Trophoblast cell (in vitro differentiated cells and primary cell): ENCODE results near the gene C3orf52.
A peak's percentile ranks its signal among the peaks of the same experiment; 100 is the strongest.

ENCODE experiments used
- DNase-seq, 2 donors: peaks; one replicate each; pipeline ENCODE4 v3.0.0-alpha.2; 2016
- H2AFZ ChIP-seq: 2 replicates; pipeline ENCODE4 v1.6.1; 2013; ENCODE audit warnings: low read length, moderate library complexity, mild to moderate bottlenecking; ENCODE audit not compliant: insufficient read depth, poor library complexity
- H2AK5ac ChIP-seq: 2 replicates; pipeline ENCODE4 v1.6.1; 2013; ENCODE audit warnings: mild to moderate bottlenecking, low read length
- H2BK120ac ChIP-seq: 2 replicates; pipeline ENCODE4 v1.6.1; 2013; ENCODE audit warnings: low read length, mild to moderate bottlenecking, moderate library complexity; ENCODE audit not compliant: insufficient read depth, poor library complexity
- H2BK12ac ChIP-seq: 2 replicates; pipeline ENCODE4 v1.6.1; 2013; ENCODE audit warnings: mild to moderate bottlenecking, low read length, moderate library complexity
- H2BK5ac ChIP-seq: 2 replicates; pipeline ENCODE4 v1.6.1; 2013; ENCODE audit warnings: low read length, low read depth, moderate library complexity, mild to moderate bottlenecking; ENCODE audit not compliant: poor library complexity
- H3K14ac ChIP-seq: 2 replicates; pipeline ENCODE4 v1.6.1; 2013; ENCODE audit warnings: mild to moderate bottlenecking, low read length
- H3K18ac ChIP-seq: 2 replicates; pipeline ENCODE4 v1.6.1; 2013; ENCODE audit warnings: mild to moderate bottlenecking, low read length
- H3K23ac ChIP-seq: 2 replicates; pipeline ENCODE4 v1.6.1; 2013; ENCODE audit warnings: low read length
- H3K27ac ChIP-seq: 2 replicates; pipeline ENCODE4 v1.5.1; 2013; ENCODE audit warnings: low read depth, mild to moderate bottlenecking, inconsistent platforms, low read length, moderate library complexity
- H3K27me3 ChIP-seq: 2 replicates; pipeline ENCODE4 v1.6.1; 2013; ENCODE audit warnings: inconsistent platforms, mild to moderate bottlenecking, low read length, moderate library complexity; ENCODE audit not compliant: insufficient read depth
- H3K36me3 ChIP-seq, 2 experiments: 1 replicate in 1 of 2; 2 replicates in 1 of 2; pipeline ENCODE4 v1.6.1; 2013; ENCODE audit warnings: low read length in 2 of 2, mild to moderate bottlenecking in 2 of 2, moderate library complexity in 1 of 2; ENCODE audit not compliant: insufficient read depth in 2 of 2, control insufficient read depth in 1 of 2
- H3K4ac ChIP-seq: 2 replicates; pipeline ENCODE4 v1.6.1; 2013; ENCODE audit warnings: low read depth, mild to moderate bottlenecking, low read length, moderate library complexity
- H3K4me1 ChIP-seq, 2 experiments: 1 replicate in 1 of 2; 2 replicates in 1 of 2; pipeline ENCODE4 v1.6.1; 2013; ENCODE audit warnings: low read length in 2 of 2, mild to moderate bottlenecking in 2 of 2, moderate library complexity in 1 of 2; ENCODE audit not compliant: insufficient read depth in 2 of 2, control insufficient read depth in 1 of 2
- H3K4me2 ChIP-seq: 2 replicates; pipeline ENCODE4 v1.6.1; 2013; ENCODE audit warnings: inconsistent platforms, mild to moderate bottlenecking, low read length, moderate library complexity
- H3K4me3 ChIP-seq: 2 replicates; pipeline ENCODE4 v1.5.1; 2013; ENCODE audit warnings: mild to moderate bottlenecking, low read depth, low read length, inconsistent platforms
- H3K79me1 ChIP-seq: one replicate; pipeline ENCODE4 v1.6.1; 2013; ENCODE audit warnings: low read length
- H3K79me2 ChIP-seq: 2 replicates; pipeline ENCODE4 v1.6.1; 2013; ENCODE audit warnings: low read length, mild to moderate bottlenecking; ENCODE audit not compliant: control insufficient read depth, insufficient read depth, poor library complexity
- H3K9ac ChIP-seq: 2 replicates; pipeline ENCODE4 v1.6.1; 2013; ENCODE audit warnings: mild to moderate bottlenecking, low read length
- H3K9me3 ChIP-seq: 2 replicates; pipeline ENCODE4 v1.6.1; 2013; ENCODE audit warnings: low read depth, mild to moderate bottlenecking, control low read depth, inconsistent platforms, low read length; ENCODE audit not compliant: insufficient read depth
- H4K12ac ChIP-seq: 2 replicates; pipeline ENCODE4 v1.6.1; 2013; ENCODE audit warnings: low read depth, mild to moderate bottlenecking, low read length, moderate library complexity
- H4K8ac ChIP-seq: 2 replicates; pipeline ENCODE4 v1.6.1; 2013; ENCODE audit warnings: low read depth, mild to moderate bottlenecking, low read length, moderate library complexity
- H4K91ac ChIP-seq: one replicate; pipeline ENCODE4 v1.6.1; 2013; ENCODE audit warnings: low read depth, mild to moderate bottlenecking, low read length, moderate library complexity
- WGBS: extraction: QIAGEN DNeasy Blood & Tissue Kit; methylation state at CpG from one replicate; pipeline ENCODE4 v1.1.7; 2013; ENCODE audit warnings: missing lambda C conversion rate; ENCODE audit not compliant: insufficient read length, insufficient coverage; ENCODE audit errors: extremely low coverage; 5-methylcytosine and 5-hydroxymethylcytosine counted together

Gene C3orf52

DNA sequence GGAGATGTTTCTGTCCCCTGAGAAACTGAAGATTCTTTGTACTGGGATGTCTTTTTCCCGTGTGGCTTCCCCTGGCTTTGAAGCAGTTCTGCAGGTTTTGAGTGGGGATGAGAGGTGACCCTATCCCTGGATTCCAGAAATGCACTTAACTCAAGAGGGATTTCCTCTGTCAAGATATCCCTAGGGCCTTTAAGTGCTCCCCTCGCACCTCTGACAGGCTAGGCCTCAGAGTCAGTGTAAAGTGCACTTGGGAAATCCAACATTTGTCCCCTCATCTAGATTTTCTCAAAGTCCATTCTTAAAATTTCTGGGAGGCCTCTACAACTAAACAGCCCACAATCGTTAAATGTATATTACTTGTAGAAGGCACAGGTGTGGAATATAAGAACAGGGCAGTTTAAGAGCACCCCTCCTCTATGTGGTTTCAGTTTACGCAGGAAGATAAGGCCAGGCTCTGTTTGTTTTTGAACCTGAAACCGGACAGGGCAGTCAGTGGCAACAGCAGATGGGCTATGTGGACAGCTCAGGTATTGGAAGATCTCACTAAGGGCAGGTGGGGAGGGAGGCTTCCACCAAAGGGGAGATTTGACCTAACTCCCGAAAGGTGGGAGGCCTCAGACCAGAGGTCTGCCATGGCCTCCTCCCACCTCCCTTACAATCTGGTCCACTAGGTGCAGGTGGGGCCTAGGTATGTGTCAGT, 4.8 kb downstream of the C3orf52 start:
- Histone ChIP-seq H3K4me1 (peaks cover 26 to 31% of the 10 kb centered on the region in 2 experiments), H3K4me2 (peak overlapping the region; percentile 34), H3K4me3 (no peak overlapping the region), H3K79me1 (peaks cover 2% of the 10 kb centered on the region), H3K18ac (peak overlapping the region; percentile 40), H2BK12ac (no peak overlapping the region), H3K23ac (no peak overlapping the region), H3K9me3 (no peaks in the 10 kb centered on the region), H4K12ac (no peak overlapping the region), H3K79me2 (no peaks in the 10 kb centered on the region), H2BK120ac (no peak overlapping the region), H3K36me3 (no peaks in the 10 kb centered on the region), H2AK5ac (peak overlapping the region; percentile 59), H2BK5ac (no peak overlapping the region), H2AFZ (no peak overlapping the region), H3K9ac (no peak overlapping the region), H3K27ac (peak overlapping the region; percentile 32), H3K4ac (no peak overlapping the region), H4K8ac (no peak overlapping the region), H4K91ac (peak overlapping the region; percentile 11), H3K27me3 (no peaks in the 10 kb centered on the region), H3K14ac (peak overlapping the region; percentile 20)
- DNase-seq, result peak in 1 of 2 donors; percentile 23
- no CpG with 5 or more reads among the region's 6 CpGs for WGBS

DNA sequence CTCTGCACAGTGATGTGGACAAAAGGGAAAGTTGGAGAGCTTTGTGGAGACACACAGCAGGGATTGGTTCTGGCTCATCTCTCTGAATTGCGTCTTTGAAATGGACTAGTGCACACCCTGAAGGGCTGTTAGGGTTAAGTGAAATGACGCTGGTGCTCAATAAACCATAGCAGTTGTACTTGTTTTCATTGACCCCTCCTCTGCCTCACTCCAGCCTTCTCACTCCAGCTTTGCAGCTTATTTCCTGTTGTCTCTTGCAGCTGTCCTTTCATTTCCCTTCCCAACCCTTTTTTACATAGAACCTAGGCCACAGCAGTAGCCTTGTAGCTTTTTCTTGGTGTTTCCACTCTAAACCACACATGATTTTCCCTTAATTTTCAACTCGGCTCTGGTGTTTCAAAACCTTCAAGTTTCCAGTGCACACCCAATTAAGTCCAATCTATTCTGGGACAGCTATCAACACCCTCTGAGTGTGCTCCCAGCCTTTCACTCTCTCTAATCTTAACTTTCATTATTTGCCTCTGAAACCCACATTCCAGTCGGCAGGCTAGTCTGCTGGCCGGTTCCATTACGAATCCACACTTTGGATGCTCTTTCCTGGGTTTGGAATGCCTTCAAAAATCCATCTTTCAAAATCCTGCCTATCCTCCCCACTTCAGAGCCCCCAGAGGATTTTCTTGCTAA, 6.4 kb downstream of the C3orf52 start:
- no CpG with 5 or more reads among the region's 6 CpGs for WGBS
- no peaks in the 10 kb centered on the region for H3K79me1 ChIP-seq
- no peak overlapping the region for H3K4me2 ChIP-seq

GRCh38 chr3:112093180-112093522, 7.0 kb downstream of the C3orf52 start:
- Histone ChIP-seq H3K4me3 (no peak overlapping the region), H4K12ac (no peak overlapping the region), H2AFZ (no peak overlapping the region), H3K18ac (no peak overlapping the region), H3K36me3 (no peaks in the 10 kb centered on the region), H4K91ac (no peak overlapping the region), H2BK12ac (no peak overlapping the region), H3K14ac (no peak overlapping the region), H3K4ac (no peak overlapping the region), H3K9ac (no peak overlapping the region), H3K79me2 (no peaks in the 10 kb centered on the region), H3K4me2 (no peak overlapping the region), H4K8ac (no peak overlapping the region), H3K9me3 (no peaks in the 10 kb centered on the region), H3K79me1 (no peaks in the 10 kb centered on the region), H2AK5ac (no peak overlapping the region), H3K23ac (no peak overlapping the region), H2BK5ac (no peak overlapping the region), H3K27ac (peak overlapping the region; percentile 31), H2BK120ac (no peak overlapping the region), H3K27me3 (no peaks in the 10 kb centered on the region), H3K4me1 (peaks cover 24 to 28% of the 10 kb centered on the region in 2 experiments)
- DNase-seq, result peak in 1 of 2 donors; percentile 50

More for the DNA sequence above, 6.4 kb downstream of the C3orf52 start:
- no peaks in the 10 kb centered on the region for H3K27me3 ChIP-seq
- H4K12ac ChIP-seq, result no peak overlapping the region
- no peak overlapping the region for H2AK5ac ChIP-seq
- DNase-seq, result peak in 1 of 2 donors; percentile 46
- no peaks in the 10 kb centered on the region for H3K79me2 ChIP-seq
- peak overlapping the region; percentile 31 for H3K27ac ChIP-seq
- no peak overlapping the region for H2BK120ac ChIP-seq
- no peak overlapping the region for H2AFZ ChIP-seq
- no peaks in the 10 kb centered on the region for H3K9me3 ChIP-seq
- H2BK12ac ChIP-seq, result no peak overlapping the region
- no peak overlapping the region for H3K23ac ChIP-seq
- H2BK5ac ChIP-seq, result no peak overlapping the region
- H3K4me3 ChIP-seq, result no peak overlapping the region
- H3K9ac ChIP-seq, result no peak overlapping the region
- no peak overlapping the region for H4K91ac ChIP-seq
- peaks cover 26 to 30% of the 10 kb centered on the region in 2 experiments for H3K4me1 ChIP-seq
- H3K14ac ChIP-seq, result no peak overlapping the region
- no peaks in the 10 kb centered on the region for H3K36me3 ChIP-seq
- no peak overlapping the region for H4K8ac ChIP-seq
- no peak overlapping the region for H3K4ac ChIP-seq
- H3K18ac ChIP-seq, result no peak overlapping the region

GRCh38 chr3:112095731-112096130, 9.5 kb downstream of the C3orf52 start:
- no peak overlapping the region for H2BK12ac ChIP-seq
- no peaks in the 10 kb centered on the region for H3K79me1 ChIP-seq
- H3K14ac ChIP-seq, result no peak overlapping the region
- no peak overlapping the region for H3K4ac ChIP-seq
- H3K27me3 ChIP-seq, result no peaks in the 10 kb centered on the region
- H2AK5ac ChIP-seq, result no peak overlapping the region
- no peak overlapping the region for H2BK120ac ChIP-seq
- H3K4me1 ChIP-seq, result peaks cover 20 to 23% of the 10 kb centered on the region in 2 experiments
- H3K9ac ChIP-seq, result no peak overlapping the region
- no peak for DNase-seq
- no peak overlapping the region for H3K27ac ChIP-seq
- no peak overlapping the region for H3K4me3 ChIP-seq
- H2AFZ ChIP-seq, result no peak overlapping the region
- H4K91ac ChIP-seq, result no peak overlapping the region
- no peak overlapping the region for H4K12ac ChIP-seq
- no peak overlapping the region for H3K23ac ChIP-seq
- WGBS, result no CpG with 5 or more reads among the region's 2 CpGs
- H3K18ac ChIP-seq, result no peak overlapping the region
- no peaks in the 10 kb centered on the region for H3K36me3 ChIP-seq
- no peaks in the 10 kb centered on the region for H3K79me2 ChIP-seq
- H3K4me2 ChIP-seq, result no peak overlapping the region
- H4K8ac ChIP-seq, result no peak overlapping the region
- H2BK5ac ChIP-seq, result no peak overlapping the region
- H3K9me3 ChIP-seq, result no peaks in the 10 kb centered on the region
